Chondrocyte (in vitro differentiated cells): ENCODE measurements around the gene EPB41. TPM values are rescaled to one million over a fixed set of nuclear protein-coding genes. Genes with fewer than 3 reads are reported as not detected.

Experiments
- DNase-seq: peaks from one replicate; pipeline ENCODE4 v3.0.0; 2021; ENCODE audit warnings: mixed read lengths, low spot score
- H3K27ac Mint-ChIP-seq: one replicate; pipeline ENCODE4 v1.8.0; 2021; ENCODE audit warnings: mild to moderate bottlenecking, moderate library complexity, mixed read lengths; ENCODE audit not compliant: unreplicated experiment
- H3K27me3 Mint-ChIP-seq: 2 replicates; pipeline ENCODE4 v1.8.0; 2021; ENCODE audit warnings: low read depth, mixed read lengths
- H3K36me3 Mint-ChIP-seq: 2 replicates; pipeline ENCODE4 v1.8.0; 2021; ENCODE audit warnings: low read depth, mixed read lengths
- H3K4me1 Mint-ChIP-seq: 2 replicates; pipeline ENCODE4 v1.8.0; 2021; ENCODE audit warnings: low read depth, mild to moderate bottlenecking, mixed read lengths
- H3K4me3 Mint-ChIP-seq: one replicate; pipeline ENCODE4 v1.8.0; 2021; ENCODE audit warnings: mild to moderate bottlenecking, moderate library complexity, mixed read lengths; ENCODE audit not compliant: unreplicated experiment
- H3K9me3 Mint-ChIP-seq: 2 replicates; pipeline ENCODE4 v1.8.0; 2021; ENCODE audit warnings: low read depth, mixed read lengths
- total RNA-seq: library from RNA; stranded (reverse); gene quantifications from 3 replicates; pipeline ENCODE4 v1.2.1, GENCODE V29; 2021
- TF ChIP-seq, protein P1 (sequence below): fragments of 200-600 bp; sonication (generic); IDR thresholded peaks from 2 replicates; pipeline ENCODE4 v1.5.0; 2021; ENCODE audit warnings: antibody characterized with exemption, mild to moderate bottlenecking, moderate library complexity

EPB41 gene
- total RNA-seq, 1 donor from 2014 or later = 17.7 TPM

DNA sequence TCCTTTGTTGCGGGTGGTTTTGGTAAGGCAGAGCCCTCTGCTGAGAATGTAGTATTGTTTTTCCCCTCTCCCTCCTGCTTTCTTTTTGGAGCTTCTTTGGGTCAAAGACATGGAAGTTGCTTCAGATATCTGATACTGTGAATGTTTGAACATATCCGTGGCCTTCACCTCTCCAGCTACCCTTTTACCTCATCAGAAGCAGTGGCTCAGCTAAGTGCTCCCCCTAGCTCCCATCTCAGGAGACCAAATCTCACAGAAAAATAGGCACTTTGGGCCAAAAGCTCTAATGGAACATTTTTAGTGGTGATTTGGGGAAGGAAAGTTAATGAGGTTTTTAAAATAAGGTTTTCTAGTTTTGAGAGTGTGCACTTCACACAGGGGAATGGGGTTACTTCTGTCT, 203.0 kb downstream of the EPB41 start:
- H3K4me3 Mint-ChIP-seq = no peak overlapping the region

DNA sequence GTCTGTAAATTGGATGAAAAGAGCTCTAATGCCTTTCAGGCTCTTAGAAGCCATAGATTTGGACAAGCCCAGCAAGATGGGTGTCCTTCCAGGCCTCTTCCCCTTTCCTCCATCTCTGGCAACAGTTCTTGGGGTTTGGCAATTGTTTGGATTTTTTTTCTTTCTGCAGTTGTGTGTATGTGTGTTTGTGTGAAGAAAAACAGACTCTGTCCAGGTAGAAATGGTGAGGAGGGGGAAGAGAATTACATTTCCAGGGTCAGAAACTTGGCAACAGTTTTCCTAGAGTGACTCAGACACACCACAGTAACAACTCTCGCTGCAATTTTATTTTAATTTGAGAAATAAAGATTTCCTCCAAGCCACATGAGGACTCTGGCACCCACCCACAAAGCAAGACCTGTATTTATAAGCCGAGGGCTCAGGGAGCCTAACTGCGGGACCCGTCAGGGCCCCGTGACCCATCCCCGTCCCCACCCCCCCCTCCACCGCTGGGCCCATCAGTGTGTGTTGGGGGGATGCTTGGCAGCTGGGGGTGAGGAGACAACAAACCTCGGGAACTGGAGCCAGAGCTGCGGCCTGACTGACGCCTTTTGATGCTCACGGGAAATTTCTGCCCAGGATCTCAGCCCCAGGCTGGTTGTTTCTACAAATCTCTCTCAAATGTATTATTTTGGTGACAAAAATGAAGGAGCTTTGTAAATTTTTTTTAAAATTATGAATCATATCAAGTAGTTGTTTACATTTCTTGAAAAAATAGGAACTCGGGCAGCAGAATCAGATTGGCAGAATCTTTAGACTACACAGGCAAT, 205.0 kb downstream of the EPB41 start:
- TF ChIP-seq, protein P1, sequence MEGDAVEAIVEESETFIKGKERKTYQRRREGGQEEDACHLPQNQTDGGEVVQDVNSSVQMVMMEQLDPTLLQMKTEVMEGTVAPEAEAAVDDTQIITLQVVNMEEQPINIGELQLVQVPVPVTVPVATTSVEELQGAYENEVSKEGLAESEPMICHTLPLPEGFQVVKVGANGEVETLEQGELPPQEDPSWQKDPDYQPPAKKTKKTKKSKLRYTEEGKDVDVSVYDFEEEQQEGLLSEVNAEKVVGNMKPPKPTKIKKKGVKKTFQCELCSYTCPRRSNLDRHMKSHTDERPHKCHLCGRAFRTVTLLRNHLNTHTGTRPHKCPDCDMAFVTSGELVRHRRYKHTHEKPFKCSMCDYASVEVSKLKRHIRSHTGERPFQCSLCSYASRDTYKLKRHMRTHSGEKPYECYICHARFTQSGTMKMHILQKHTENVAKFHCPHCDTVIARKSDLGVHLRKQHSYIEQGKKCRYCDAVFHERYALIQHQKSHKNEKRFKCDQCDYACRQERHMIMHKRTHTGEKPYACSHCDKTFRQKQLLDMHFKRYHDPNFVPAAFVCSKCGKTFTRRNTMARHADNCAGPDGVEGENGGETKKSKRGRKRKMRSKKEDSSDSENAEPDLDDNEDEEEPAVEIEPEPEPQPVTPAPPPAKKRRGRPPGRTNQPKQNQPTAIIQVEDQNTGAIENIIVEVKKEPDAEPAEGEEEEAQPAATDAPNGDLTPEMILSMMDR = no peak

More for the DNA sequence above, 203.0 kb downstream of the EPB41 start:
- Mint-ChIP-seq H3K4me1 (peaks cover 11% of the 10 kb centered on the region), H3K27me3 (no peaks in the 10 kb centered on the region), H3K9me3 (no peaks in the 10 kb centered on the region), H3K36me3 (peaks cover 2% of the 10 kb centered on the region), H3K27ac (no peak overlapping the region)
- TF ChIP-seq, protein P1 = peak; percentile 52
- DNase-seq = no peak

DNA sequence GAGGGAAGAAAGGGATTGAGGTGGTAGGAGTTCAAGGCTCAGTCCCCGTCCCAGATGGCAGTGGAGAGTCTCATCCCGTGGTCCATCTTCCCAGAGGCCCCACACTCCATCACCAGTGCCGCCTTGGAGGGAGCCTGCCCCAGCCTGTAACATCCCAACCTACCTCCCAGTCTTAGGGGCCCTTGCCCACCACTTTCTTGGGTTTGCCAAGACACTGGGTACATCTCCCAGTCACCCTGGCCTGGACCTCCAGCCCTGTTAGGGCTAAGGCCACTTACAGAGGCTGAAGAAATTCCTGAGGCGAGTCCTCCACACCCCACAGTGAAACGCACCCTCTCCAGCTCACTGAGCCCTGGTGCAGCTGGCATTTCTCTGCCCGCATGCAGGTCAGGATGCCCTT, 206.0 kb downstream of the EPB41 start:
- H3K4me1 Mint-ChIP-seq = peaks cover 15% of the 10 kb centered on the region
- TF ChIP-seq, protein P1 = no peak
- no peaks in the 10 kb centered on the region for H3K27me3 Mint-ChIP-seq
- H3K4me3 Mint-ChIP-seq = no peak overlapping the region
- H3K36me3 Mint-ChIP-seq = peaks cover 2% of the 10 kb centered on the region
- no peak overlapping the region for H3K27ac Mint-ChIP-seq
- no peaks in the 10 kb centered on the region for H3K9me3 Mint-ChIP-seq
- DNase-seq = no peak

More for the DNA sequence above, 205.0 kb downstream of the EPB41 start:
- Mint-ChIP-seq H3K27me3 (no peaks in the 10 kb centered on the region), H3K4me1 (peaks cover 11% of the 10 kb centered on the region), H3K27ac (no peak overlapping the region), H3K4me3 (no peak overlapping the region), H3K36me3 (peaks cover 2% of the 10 kb centered on the region), H3K9me3 (no peaks in the 10 kb centered on the region)
- no peak for DNase-seq

DNA sequence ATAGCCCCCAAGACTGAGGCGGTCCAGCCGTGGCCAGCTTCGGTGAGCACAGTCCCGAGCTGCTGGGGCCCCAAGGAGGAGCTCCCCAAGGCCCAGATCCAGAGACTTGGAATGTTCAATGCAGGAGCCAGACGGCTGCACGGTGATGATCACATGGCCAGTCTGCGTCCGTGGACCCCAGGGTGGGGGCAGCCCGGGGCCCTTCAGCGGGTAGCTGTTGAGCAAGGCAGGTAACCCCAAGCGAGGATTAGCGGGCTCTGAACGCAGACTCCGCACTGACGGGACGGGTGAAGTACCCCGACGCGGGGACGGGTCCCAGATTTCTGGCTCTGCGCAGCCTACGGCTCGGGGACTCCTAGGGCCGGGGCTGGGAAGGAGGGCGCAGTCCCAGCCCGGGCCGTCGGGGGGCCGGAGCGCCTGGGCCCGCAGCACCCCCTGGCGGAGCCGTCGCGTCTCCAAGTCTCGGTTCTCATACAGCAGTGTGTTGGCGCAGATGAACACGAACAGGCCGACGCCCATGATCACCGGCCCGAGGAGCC, 206.6 kb downstream of the EPB41 start:
- Mint-ChIP-seq H3K27ac (no peak overlapping the region), H3K27me3 (no peaks in the 10 kb centered on the region), H3K36me3 (peaks cover 2% of the 10 kb centered on the region), H3K9me3 (no peaks in the 10 kb centered on the region), H3K4me3 (peak overlapping the region; percentile 22), H3K4me1 (peaks cover 21% of the 10 kb centered on the region)
- DNase-seq = no peak
- TF ChIP-seq, protein P1 = peak; percentile 76

DNA sequence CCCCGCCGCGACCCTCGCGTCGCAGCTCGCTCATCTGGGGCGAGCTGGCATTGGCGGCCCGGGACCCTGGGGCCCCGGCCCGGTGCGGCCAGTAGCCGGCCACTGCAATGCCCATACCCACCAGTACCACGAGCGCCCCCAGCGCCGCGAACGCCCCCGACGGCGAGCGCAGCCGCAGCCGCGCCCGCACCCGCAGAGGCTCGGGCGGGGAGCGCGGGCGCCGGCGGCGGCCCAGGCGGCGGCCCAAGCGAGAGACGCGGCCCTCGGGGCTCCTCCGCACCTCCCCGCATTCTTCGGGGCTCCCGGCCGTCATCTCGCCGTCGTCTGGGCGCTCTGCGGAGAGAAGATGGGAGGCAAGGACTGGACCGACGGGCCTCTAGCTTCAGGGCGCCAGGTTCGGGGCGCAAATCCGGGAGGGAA, 207.2 kb downstream of the EPB41 start:
- Mint-ChIP-seq H3K27me3 (no peaks in the 10 kb centered on the region), H3K36me3 (no peaks in the 10 kb centered on the region), H3K4me1 (peaks cover 21% of the 10 kb centered on the region), H3K27ac (no peak overlapping the region), H3K9me3 (no peaks in the 10 kb centered on the region), H3K4me3 (peak overlapping the region; percentile 80)
- TF ChIP-seq, protein P1 = peak; percentile 45
- no peak for DNase-seq
